Left forelimb (tissue), 1 donor: Measurements from ENCODE around the gene PI4KB.
A peak's percentile ranks its signal among the peaks of the same experiment; 100 is the strongest.

Source experiments
- DNase-seq: peaks from one replicate; pipeline ENCODE4 v3.0.0-alpha.2; 2018; ENCODE audit warnings: low spot score

Gene PI4KB

GRCh38 chr1:151346082-151346768 lies 19.0 kb upstream of the PI4KB start:
- DNase-seq = no peak

- no peak for DNase-seq
These were observed 17.1 kb upstream of the PI4KB start for GRCh38 chr1:151344291-151344690.

GRCh38 chr1:151343587-151343986 lies 16.4 kb upstream of the PI4KB start:
- DNase-seq = no peak

GRCh38 chr1:151342569-151342968 lies 15.4 kb upstream of the PI4KB start:
- no peak for DNase-seq

GRCh38 chr1:151342021-151342420 lies 14.8 kb upstream of the PI4KB start:
- DNase-seq = no peak

- no peak for DNase-seq
These were observed 13.9 kb upstream of the PI4KB start for GRCh38 chr1:151340870-151341754.

- no peak for DNase-seq
These were observed 9.3 kb upstream of the PI4KB start for GRCh38 chr1:151336556-151336955.

- no peak for DNase-seq
These were observed 7.6 kb upstream of the PI4KB start for GRCh38 chr1:151334822-151335221.

- peak; percentile 69 for DNase-seq
These were observed 873 bp upstream of the PI4KB start for GRCh38 chr1:151327903-151328674.

GRCh38 chr1:151326619-151327222 lies 495 bp downstream of the PI4KB start:
- DNase-seq = no peak

GRCh38 chr1:151325646-151326429 lies 1.4 kb downstream of the PI4KB start:
- no peak for DNase-seq

- DNase-seq = no peak
These were observed 2.0 kb downstream of the PI4KB start for GRCh38 chr1:151325231-151325630.

- DNase-seq = no peak
These were observed 2.8 kb downstream of the PI4KB start for GRCh38 chr1:151324390-151324930.

- no peak for DNase-seq
These were observed 8.2 kb downstream of the PI4KB start for GRCh38 chr1:151318975-151319374.

GRCh38 chr1:151315565-151316235 lies 11.5 kb downstream of the PI4KB start:
- DNase-seq = no peak

GRCh38 chr1:151314137-151314875 lies 12.9 kb downstream of the PI4KB start:
- DNase-seq = no peak

- no peak for DNase-seq
These were observed 13.7 kb downstream of the PI4KB start for GRCh38 chr1:151313501-151313900.

- DNase-seq = no peak
These were observed 14.4 kb downstream of the PI4KB start for GRCh38 chr1:151312826-151313225.

- DNase-seq = no peak
These were observed 14.8 kb downstream of the PI4KB start for GRCh38 chr1:151312411-151312810.
